Kasumi-1 (cell line): ENCODE measurements around the gene TRIM46.
"Not testable (repeated sequence)": the region's sequence is repeated elsewhere in the genome, so short reads cannot be mapped to it uniquely, and the experiment has no call there.

Experiments
- DNase-seq, 2 experiments: peaks; one replicate each; lab custom pipeline; 2025; lab: John Stamatoyannopoulos, UW

TRIM46 gene

GRCh38 chr1:155206891-155207805 lies 33.5 kb downstream of the TRIM46 start:
- peak; percentile 80 to 87 for DNase-seq

GRCh38 chr1:155207806-155208540 lies 34.3 kb downstream of the TRIM46 start, which contains the start of gene THBS3:
TSS of gene THBS3 (minus strand) at chr1:155207897. CDS start at chr1:155207876, 21 bp downstream.
- no peak for DNase-seq

GRCh38 chr1:155208541-155209311 lies 35.1 kb downstream of the TRIM46 start, which contains the start of gene MTX1:
TSS of gene MTX1 (plus strand) at chr1:155208695. CDS start at chr1:155208805, 110 bp downstream.
- DNase-seq: peak; percentile 73 to 79

GRCh38 chr1:155209312-155209721 lies 35.7 kb downstream of the TRIM46 start:
- no peak for DNase-seq

- no peak for DNase-seq
Measured at GRCh38 chr1:155210314-155211104, 36.9 kb downstream of the TRIM46 start.

GRCh38 chr1:155211381-155212050 lies 37.9 kb downstream of the TRIM46 start:
- not testable (repeated sequence) for DNase-seq

- not testable (repeated sequence) for DNase-seq
Measured at GRCh38 chr1:155212051-155212440, 38.4 kb downstream of the TRIM46 start.

- not testable (repeated sequence) for DNase-seq
Measured at GRCh38 chr1:155214702-155215101, 41.1 kb downstream of the TRIM46 start.

- peak; percentile 34 to 37 for DNase-seq
Measured at GRCh38 chr1:155218854-155219591, 45.4 kb downstream of the TRIM46 start.

- DNase-seq: peak in 1 of 2 experiments; percentile 24
Measured at GRCh38 chr1:155219592-155220031, 46.0 kb downstream of the TRIM46 start.

- DNase-seq: not testable (repeated sequence)
Measured at GRCh38 chr1:155220211-155220965, 46.7 kb downstream of the TRIM46 start.

- DNase-seq: peak; percentile 27 to 42
Measured at GRCh38 chr1:155223047-155223446, 49.4 kb downstream of the TRIM46 start.

GRCh38 chr1:155225404-155225759 lies 51.7 kb downstream of the TRIM46 start:
- DNase-seq: not testable (repeated sequence)

- DNase-seq: peak; percentile 98 to 99
Measured at GRCh38 chr1:155226188-155226909, 52.7 kb downstream of the TRIM46 start.

GRCh38 chr1:155226910-155227260 lies 53.2 kb downstream of the TRIM46 start:
- DNase-seq: peak in 1 of 2 experiments; percentile 54

GRCh38 chr1:155227261-155228095 lies 53.8 kb downstream of the TRIM46 start:
- DNase-seq: peak; percentile 99

- DNase-seq: no peak
Measured at GRCh38 chr1:155228096-155228427, 54.4 kb downstream of the TRIM46 start.

GRCh38 chr1:155231302-155231701 lies 57.7 kb downstream of the TRIM46 start:
- not testable (repeated sequence) for DNase-seq
